ENCODE measurements around the gene PCLO.

Gene PCLO

GRCh38 chr7:82975811-82976468 lies 186.7 kb downstream of the PCLO start:
- TF ChIP-seq, protein P1, sequence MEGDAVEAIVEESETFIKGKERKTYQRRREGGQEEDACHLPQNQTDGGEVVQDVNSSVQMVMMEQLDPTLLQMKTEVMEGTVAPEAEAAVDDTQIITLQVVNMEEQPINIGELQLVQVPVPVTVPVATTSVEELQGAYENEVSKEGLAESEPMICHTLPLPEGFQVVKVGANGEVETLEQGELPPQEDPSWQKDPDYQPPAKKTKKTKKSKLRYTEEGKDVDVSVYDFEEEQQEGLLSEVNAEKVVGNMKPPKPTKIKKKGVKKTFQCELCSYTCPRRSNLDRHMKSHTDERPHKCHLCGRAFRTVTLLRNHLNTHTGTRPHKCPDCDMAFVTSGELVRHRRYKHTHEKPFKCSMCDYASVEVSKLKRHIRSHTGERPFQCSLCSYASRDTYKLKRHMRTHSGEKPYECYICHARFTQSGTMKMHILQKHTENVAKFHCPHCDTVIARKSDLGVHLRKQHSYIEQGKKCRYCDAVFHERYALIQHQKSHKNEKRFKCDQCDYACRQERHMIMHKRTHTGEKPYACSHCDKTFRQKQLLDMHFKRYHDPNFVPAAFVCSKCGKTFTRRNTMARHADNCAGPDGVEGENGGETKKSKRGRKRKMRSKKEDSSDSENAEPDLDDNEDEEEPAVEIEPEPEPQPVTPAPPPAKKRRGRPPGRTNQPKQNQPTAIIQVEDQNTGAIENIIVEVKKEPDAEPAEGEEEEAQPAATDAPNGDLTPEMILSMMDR (IDR thresholded peaks at IDR 0.05), result no peak

DNA sequence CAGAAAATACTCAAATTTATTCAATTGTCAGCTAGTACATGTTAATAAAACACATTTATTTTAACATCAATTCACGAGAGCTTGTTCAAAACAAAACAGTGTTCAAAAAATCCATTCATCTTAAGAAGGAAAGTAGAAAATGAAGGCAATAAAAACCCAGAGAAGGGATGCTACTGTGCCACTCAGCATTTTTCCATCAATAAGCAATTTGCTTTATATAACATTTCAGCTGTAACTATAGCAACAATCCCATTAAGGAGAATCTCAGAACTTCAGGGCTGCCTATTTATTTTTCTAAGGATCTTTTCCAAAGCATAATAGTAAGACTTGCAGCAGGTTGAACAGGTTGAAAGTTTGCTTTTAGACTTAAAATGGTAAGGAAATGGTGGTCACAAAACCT lies 190.5 kb downstream of the PCLO start:
- TF ChIP-seq, protein P1 (IDR thresholded peaks at IDR 0.05), result no peak

GRCh38 chr7:82965088-82966036 lies 197.3 kb downstream of the PCLO start:
- TF ChIP-seq, protein P1 (IDR thresholded peaks at IDR 0.05), result no peak

- TF ChIP-seq, protein P1 (IDR thresholded peaks at IDR 0.05), result no peak
Measured at GRCh38 chr7:82964150-82964882, 198.4 kb downstream of the PCLO start.

- TF ChIP-seq, protein P1 (IDR thresholded peaks at IDR 0.05), result no peak
Measured at GRCh38 chr7:82961240-82961639, 201.4 kb downstream of the PCLO start.

- TF ChIP-seq, protein P1 (IDR thresholded peaks at IDR 0.05), result no peak
Measured at GRCh38 chr7:82959528-82959927, 203.2 kb downstream of the PCLO start.

GRCh38 chr7:82957521-82957920 lies 205.2 kb downstream of the PCLO start:
- TF ChIP-seq, protein P1 (IDR thresholded peaks at IDR 0.05), result no peak
